WI38 (cell line): ENCODE results near the gene BMP6.

Experiments
- H3K4me3 ChIP-seq: 2 replicates; pipeline ENCODE4 v1.5.1; 2011; ENCODE audit warnings: low read depth, mild to moderate bottlenecking, control low read depth, low read length
- TF ChIP-seq, protein P1 (sequence below): IDR thresholded peaks from 2 replicates; pipeline ENCODE4 v1.5.1; 2012; ENCODE audit warnings: low read depth, mild to moderate bottlenecking, control low read depth, low read length

Gene BMP6

DNA sequence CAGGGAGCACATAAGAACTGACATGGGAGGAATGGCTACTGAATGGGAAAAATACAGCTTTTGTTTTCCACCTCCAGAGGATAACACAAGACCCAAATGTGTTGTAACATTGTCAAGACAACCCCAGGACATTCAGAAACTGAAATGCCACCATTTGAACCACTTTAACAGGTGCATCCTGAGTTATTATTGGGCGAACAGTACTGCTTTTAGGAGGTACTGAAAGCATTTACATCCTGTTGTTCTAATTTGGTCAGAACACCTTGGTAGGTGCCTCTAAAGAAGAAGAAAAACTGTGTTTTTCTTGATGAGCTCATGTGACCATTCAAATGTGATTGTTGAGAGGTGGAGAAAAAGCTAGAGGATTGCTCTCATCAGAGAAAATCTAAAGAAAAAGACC, 191.1 kb downstream of the BMP6 start:
- no peak overlapping the region for H3K4me3 ChIP-seq
- TF ChIP-seq, protein P1, sequence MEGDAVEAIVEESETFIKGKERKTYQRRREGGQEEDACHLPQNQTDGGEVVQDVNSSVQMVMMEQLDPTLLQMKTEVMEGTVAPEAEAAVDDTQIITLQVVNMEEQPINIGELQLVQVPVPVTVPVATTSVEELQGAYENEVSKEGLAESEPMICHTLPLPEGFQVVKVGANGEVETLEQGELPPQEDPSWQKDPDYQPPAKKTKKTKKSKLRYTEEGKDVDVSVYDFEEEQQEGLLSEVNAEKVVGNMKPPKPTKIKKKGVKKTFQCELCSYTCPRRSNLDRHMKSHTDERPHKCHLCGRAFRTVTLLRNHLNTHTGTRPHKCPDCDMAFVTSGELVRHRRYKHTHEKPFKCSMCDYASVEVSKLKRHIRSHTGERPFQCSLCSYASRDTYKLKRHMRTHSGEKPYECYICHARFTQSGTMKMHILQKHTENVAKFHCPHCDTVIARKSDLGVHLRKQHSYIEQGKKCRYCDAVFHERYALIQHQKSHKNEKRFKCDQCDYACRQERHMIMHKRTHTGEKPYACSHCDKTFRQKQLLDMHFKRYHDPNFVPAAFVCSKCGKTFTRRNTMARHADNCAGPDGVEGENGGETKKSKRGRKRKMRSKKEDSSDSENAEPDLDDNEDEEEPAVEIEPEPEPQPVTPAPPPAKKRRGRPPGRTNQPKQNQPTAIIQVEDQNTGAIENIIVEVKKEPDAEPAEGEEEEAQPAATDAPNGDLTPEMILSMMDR: no peak

DNA sequence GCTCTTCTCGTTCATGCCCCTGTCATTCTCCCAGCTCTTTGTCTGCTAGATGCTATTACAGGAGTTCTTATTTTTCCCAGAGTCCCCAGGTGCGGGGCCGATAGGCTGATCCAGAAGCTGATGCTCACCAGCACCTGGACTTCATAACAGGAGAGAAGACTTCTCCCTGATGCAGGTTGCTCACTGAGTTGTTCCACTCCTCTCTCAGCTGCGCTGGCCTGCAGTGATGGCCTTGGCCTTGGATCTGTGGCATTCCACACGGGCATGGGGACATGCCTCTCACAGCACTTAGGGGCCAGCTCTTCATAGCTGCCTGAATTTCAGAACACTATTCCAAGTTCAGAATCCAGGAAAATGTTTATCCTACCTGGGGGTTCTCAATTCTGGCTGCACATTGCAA, 191.8 kb downstream of the BMP6 start:
- TF ChIP-seq, protein P1: no peak
- no peak overlapping the region for H3K4me3 ChIP-seq

DNA sequence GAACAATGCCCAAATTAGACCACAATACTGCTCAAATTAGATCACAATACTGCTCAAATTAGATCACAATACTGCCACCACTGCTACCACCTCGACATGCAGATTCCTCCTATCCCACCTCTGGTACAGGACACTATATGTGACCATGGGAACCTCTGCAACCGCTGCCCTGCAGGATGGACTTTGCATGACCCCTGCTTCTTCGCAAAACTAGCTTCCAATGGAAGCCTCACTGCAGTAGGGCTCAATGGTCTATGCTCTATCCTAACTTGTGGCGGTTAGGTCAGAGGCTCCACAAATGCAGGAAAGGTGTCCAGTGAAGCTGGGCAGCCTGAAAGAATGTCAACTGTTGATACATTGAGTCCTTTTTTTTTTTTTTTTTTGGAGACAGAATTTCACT, 192.5 kb downstream of the BMP6 start:
- H3K4me3 ChIP-seq: no peak overlapping the region
- TF ChIP-seq, protein P1: no peak

DNA sequence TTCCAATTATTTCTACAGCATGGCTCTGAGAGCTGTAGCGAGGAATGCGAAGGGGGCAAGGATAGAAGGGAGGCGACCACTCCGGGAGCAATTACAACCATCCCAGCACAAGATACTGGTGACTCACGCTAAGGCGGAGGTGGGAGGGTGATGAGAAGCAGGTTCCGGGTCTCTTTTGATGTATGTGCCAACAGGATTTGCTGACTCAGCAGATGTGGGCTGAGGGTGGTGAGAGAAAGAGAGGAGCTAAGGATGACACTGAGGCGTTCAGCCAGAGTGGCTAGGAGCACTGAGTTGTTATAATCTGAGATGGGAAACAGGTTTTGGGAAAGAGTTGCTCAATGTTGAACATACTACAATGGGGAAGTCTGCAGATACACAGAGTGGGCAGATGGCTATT, 194.0 kb downstream of the BMP6 start:
- H3K4me3 ChIP-seq: no peak overlapping the region
- TF ChIP-seq, protein P1: no peak

DNA sequence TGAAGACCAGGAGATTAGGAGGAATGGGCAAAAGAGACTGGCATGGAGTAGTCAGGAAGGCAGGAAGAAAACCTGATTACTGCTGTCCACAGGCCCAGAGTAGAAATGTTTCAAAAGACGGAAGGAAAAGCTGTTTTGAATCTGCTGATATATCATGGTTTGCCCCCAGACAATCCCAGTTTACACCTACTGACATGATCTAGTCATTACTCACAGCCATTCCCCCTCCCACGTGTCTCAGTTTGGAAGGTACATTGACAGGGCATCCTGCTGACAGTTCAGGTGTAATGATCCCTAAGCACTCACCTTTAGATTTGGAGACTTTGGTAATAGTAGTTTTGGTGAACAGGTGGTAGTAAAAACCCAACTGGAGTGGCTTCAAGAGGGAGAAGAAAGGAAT, 194.5 kb downstream of the BMP6 start:
- TF ChIP-seq, protein P1: no peak
- H3K4me3 ChIP-seq: no peak overlapping the region

DNA sequence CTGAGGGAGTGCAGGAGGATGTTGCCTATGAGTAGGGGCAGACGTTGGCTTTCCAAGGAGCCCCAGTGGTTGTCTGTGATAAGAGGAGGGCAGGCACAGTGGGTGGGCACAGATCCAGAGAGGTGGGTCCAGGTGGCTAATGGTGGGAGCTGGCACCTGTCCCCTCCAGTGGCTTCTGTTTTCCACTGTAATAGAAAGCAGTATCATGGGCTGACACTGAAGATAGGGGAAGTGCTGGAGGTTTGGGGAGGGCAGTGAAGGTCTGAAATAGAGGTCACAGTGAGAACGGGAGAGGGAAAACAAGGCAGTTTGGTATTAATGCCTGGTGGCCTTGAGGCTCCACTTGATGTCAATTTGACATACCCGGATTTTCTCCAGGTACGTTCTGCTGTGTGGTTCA, 195.1 kb downstream of the BMP6 start:
- TF ChIP-seq, protein P1: no peak
- no peak overlapping the region for H3K4me3 ChIP-seq

DNA sequence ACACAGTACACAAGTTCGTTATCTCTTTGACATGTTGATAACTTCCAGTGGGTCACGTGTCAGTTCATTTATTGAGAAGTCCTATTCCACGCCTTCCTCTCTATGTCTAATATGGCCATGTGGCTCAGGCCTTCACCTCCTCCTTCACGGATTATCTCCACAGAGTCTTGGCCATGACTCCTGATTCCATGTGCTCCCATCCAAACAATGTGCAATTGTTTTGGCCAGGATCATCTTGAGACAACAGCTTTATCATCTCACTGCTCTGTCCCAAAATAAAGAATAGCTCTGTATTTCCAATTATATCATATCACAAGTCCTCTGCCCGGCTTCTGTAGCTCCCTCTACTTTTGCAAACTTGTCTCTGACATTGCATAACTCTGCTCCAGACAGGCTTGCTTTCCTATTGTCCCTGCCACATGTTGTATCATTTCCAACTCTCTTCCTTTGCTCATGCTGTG, 195.8 kb downstream of the BMP6 start:
- H3K4me3 ChIP-seq: no peak overlapping the region
- TF ChIP-seq, protein P1: no peak
